Measurements from ENCODE around the gene DCAF4.

Gene DCAF4

DNA sequence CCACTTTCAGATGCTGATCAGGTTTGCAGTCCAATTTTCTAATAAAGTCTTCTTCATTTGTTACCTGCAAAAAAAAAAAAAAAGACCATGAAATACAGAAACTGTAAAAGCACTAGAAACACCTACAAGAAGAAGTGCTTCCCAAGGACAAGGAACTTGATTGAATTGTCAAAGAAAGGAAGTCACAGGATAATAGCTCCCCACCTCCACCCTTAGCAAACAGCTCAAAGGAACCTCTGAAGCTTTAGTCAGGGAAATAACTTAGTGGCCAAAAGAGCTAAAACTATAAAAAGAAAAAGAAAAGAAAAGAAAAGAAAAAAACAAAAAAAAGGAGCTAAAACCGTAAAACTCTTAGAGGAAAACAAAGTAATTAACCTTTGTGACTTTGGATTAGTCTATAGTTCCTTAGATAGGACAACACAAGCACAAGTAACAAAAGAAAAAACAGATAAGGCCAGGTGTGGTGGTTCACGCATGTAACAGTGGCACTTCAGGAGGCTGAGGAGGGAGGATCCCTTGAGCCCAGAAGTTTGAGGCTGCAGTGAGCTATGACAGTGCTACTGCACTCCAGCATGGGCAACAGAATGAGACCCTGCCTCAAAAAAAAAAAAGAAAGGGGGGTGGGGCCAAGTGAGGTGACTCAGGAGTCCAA lies 72.1 kb downstream of the DCAF4 start:
- TF ChIP-seq, protein P1, sequence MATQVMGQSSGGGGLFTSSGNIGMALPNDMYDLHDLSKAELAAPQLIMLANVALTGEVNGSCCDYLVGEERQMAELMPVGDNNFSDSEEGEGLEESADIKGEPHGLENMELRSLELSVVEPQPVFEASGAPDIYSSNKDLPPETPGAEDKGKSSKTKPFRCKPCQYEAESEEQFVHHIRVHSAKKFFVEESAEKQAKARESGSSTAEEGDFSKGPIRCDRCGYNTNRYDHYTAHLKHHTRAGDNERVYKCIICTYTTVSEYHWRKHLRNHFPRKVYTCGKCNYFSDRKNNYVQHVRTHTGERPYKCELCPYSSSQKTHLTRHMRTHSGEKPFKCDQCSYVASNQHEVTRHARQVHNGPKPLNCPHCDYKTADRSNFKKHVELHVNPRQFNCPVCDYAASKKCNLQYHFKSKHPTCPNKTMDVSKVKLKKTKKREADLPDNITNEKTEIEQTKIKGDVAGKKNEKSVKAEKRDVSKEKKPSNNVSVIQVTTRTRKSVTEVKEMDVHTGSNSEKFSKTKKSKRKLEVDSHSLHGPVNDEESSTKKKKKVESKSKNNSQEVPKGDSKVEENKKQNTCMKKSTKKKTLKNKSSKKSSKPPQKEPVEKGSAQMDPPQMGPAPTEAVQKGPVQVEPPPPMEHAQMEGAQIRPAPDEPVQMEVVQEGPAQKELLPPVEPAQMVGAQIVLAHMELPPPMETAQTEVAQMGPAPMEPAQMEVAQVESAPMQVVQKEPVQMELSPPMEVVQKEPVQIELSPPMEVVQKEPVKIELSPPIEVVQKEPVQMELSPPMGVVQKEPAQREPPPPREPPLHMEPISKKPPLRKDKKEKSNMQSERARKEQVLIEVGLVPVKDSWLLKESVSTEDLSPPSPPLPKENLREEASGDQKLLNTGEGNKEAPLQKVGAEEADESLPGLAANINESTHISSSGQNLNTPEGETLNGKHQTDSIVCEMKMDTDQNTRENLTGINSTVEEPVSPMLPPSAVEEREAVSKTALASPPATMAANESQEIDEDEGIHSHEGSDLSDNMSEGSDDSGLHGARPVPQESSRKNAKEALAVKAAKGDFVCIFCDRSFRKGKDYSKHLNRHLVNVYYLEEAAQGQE (IDR thresholded peaks at IDR 0.05; ENCODE audit: insufficient replicate concordance, low read depth) = no peak
- TF ChIP-seq GABPA (IDR thresholded peaks at IDR 0.05; ENCODE audit: low read depth) (no peak), POLR2AphosphoS5 (IDR thresholded peaks at IDR 0.05; ENCODE audit: low read depth) (no peak), SPI1 (IDR thresholded peaks at IDR 0.05; ENCODE audit: borderline replicate concordance, low read depth) (no peak)
- TF ChIP-seq, protein P2, sequence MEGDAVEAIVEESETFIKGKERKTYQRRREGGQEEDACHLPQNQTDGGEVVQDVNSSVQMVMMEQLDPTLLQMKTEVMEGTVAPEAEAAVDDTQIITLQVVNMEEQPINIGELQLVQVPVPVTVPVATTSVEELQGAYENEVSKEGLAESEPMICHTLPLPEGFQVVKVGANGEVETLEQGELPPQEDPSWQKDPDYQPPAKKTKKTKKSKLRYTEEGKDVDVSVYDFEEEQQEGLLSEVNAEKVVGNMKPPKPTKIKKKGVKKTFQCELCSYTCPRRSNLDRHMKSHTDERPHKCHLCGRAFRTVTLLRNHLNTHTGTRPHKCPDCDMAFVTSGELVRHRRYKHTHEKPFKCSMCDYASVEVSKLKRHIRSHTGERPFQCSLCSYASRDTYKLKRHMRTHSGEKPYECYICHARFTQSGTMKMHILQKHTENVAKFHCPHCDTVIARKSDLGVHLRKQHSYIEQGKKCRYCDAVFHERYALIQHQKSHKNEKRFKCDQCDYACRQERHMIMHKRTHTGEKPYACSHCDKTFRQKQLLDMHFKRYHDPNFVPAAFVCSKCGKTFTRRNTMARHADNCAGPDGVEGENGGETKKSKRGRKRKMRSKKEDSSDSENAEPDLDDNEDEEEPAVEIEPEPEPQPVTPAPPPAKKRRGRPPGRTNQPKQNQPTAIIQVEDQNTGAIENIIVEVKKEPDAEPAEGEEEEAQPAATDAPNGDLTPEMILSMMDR (IDR thresholded peaks at IDR 0.05; ENCODE audit: insufficient read depth, low read length) = no peak

DNA sequence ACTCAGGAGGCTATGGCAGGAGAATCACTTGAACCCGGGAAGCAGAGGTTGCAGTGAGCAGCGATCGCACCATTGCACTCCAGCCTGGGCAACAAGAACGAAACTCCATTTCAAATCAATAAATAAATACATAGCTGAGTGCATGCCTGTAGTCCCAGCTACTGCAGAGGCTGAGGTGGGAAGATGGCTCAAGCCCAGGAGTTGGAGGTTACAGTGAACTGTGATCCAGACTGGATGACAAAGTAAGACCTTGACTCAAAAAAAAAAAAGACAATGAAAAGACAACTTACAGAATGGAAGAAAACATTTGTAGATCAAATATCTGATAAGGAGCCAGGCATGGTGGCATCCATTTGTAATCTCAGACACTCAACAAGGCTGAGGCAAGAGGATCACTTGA lies 73.1 kb downstream of the DCAF4 start:
- H3K27ac ChIP-seq (replicated peaks) = no peak overlapping the region
- H3K4me3 ChIP-seq (replicated peaks; ENCODE audit: insufficient read depth, low read length) = no peak overlapping the region
- no peak for DNase-seq (ENCODE audit: low read depth in 1 of 2, low spot score in 1 of 2)
- H3K27me3 ChIP-seq (ENCODE audit: insufficient read depth, poor library complexity, severe bottlenecking) = no peaks in the 10 kb centered on the region
- TF ChIP-seq, protein P1 (IDR thresholded peaks at IDR 0.05; ENCODE audit: insufficient replicate concordance, low read depth) = no peak
- TF ChIP-seq, protein P2 (IDR thresholded peaks at IDR 0.05; ENCODE audit: insufficient read depth, low read length) = no peak
- no peak for TF ChIP-seq GABPA (IDR thresholded peaks at IDR 0.05; ENCODE audit: low read depth)
- no peak for TF ChIP-seq SPI1 (IDR thresholded peaks at IDR 0.05; ENCODE audit: borderline replicate concordance, low read depth)
- no peak for TF ChIP-seq POLR2AphosphoS5 (IDR thresholded peaks at IDR 0.05; ENCODE audit: low read depth)

More for the DNA sequence above, 72.1 kb downstream of the DCAF4 start:
- Histone ChIP-seq H3K27ac (replicated peaks) (no peak overlapping the region), H3K4me3 (replicated peaks; ENCODE audit: insufficient read depth, low read length) (no peak overlapping the region), H3K27me3 (ENCODE audit: insufficient read depth, poor library complexity, severe bottlenecking) (no peaks in the 10 kb centered on the region)
- no peak for DNase-seq (ENCODE audit: low read depth in 1 of 2, low spot score in 1 of 2)

DNA sequence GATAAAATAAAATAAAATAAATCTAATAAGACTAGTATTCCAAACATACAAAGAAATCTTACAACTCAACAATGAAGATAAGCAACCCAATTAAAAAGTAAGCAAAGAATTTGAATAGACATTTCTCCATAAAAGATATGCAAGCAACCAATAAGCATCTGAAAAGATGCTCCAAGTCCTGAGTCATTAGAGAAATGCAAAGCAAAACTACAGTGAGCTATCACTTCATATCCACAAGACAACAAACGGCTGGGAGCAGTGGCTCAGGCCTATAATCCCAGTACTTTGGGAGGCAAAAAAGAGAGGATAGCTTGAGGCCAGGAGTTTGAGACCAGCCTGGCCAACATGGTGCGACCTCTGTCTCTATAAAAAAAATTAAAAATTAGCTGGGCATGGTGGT lies 73.8 kb downstream of the DCAF4 start:
- H3K4me3 ChIP-seq (replicated peaks; ENCODE audit: insufficient read depth, low read length) = no peak overlapping the region
- TF ChIP-seq SPI1 (IDR thresholded peaks at IDR 0.05; ENCODE audit: borderline replicate concordance, low read depth) (no peak), GABPA (IDR thresholded peaks at IDR 0.05; ENCODE audit: low read depth) (no peak), POLR2AphosphoS5 (IDR thresholded peaks at IDR 0.05; ENCODE audit: low read depth) (no peak)
- TF ChIP-seq, protein P1 (IDR thresholded peaks at IDR 0.05; ENCODE audit: insufficient replicate concordance, low read depth) = no peak
- TF ChIP-seq, protein P2 (IDR thresholded peaks at IDR 0.05; ENCODE audit: insufficient read depth, low read length) = no peak
- DNase-seq (ENCODE audit: low read depth in 1 of 2, low spot score in 1 of 2) = no peak

More for the DNA sequence above, 73.8 kb downstream of the DCAF4 start:
- H3K27me3 ChIP-seq (ENCODE audit: insufficient read depth, poor library complexity, severe bottlenecking) = no peaks in the 10 kb centered on the region
- H3K27ac ChIP-seq (replicated peaks) = no peak overlapping the region

Data from HL-60 (cell line).